ENCODE measurements around the gene JOSD2. TPM values are rescaled to one million over a fixed set of nuclear protein-coding genes. Genes with fewer than 3 reads are reported as not detected.

The JOSD2 gene
- total RNA-seq, 4 donors from 2014 or later = 8.5 to 25.0 (median 21.2) TPM

DNA sequence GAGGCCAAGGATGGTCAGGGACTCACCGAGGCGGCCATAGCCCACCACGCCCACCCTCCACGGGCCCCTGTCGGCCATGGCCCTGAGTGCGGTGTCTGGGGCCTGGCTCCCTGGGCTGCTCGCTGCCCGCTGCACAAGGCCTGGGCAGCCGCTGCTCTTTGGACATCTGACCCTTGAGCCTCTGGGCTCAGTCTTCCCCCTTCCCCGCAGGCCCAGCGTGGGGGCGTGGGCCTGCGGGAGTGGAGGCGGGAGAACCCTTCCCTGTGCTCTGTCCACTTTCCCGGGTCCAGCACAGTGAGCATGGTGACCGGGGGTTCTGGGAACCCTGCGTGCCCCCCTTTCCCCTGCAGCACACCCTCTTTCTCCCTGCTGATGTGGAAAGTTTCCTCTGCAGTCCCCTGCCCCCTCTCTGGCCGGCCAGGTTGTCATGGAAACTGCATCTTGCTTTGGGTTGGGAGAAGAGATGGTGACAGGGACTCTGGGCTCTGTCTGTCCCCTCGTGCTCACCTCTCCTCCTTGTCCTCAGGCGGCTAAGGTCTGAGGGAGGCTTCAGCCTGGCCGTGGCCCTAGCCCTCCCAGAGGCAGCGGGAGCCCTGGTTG is 2.9 kb upstream of the JOSD2 start, which contains the start of gene ASPDH:
ASPDH (minus strand) TSS at position 168 of the 600 bp plus-strand sequence; CDS start at position 78, 90 bp downstream.
- no peak for DNase-seq (ENCODE audit: low spot score in 2 of 2)
- intact Hi-C loops (cut with DNase I; ENCODE audit: low total_unique reads) = no loop called here
- no peak for TF ChIP-seq POLR2A (IDR thresholded peaks at IDR 0.05)
- TF ChIP-seq, protein P1, sequence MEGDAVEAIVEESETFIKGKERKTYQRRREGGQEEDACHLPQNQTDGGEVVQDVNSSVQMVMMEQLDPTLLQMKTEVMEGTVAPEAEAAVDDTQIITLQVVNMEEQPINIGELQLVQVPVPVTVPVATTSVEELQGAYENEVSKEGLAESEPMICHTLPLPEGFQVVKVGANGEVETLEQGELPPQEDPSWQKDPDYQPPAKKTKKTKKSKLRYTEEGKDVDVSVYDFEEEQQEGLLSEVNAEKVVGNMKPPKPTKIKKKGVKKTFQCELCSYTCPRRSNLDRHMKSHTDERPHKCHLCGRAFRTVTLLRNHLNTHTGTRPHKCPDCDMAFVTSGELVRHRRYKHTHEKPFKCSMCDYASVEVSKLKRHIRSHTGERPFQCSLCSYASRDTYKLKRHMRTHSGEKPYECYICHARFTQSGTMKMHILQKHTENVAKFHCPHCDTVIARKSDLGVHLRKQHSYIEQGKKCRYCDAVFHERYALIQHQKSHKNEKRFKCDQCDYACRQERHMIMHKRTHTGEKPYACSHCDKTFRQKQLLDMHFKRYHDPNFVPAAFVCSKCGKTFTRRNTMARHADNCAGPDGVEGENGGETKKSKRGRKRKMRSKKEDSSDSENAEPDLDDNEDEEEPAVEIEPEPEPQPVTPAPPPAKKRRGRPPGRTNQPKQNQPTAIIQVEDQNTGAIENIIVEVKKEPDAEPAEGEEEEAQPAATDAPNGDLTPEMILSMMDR (IDR thresholded peaks at IDR 0.05) = no peak
- 47 to 53% methylated on average over 20 to 21 of the region's 22 CpGs for WGBS, 2 donors
- no peak within 1 kb of the TSS for H3K4me3 ChIP-seq (ENCODE audit: low read depth, poor library complexity, severe bottlenecking)

- no peak for TF ChIP-seq POLR2A (IDR thresholded peaks at IDR 0.05)
- TF ChIP-seq, protein P1 (IDR thresholded peaks at IDR 0.05) = no peak
- no peak for DNase-seq (ENCODE audit: low spot score in 2 of 2)
- H3K4me3 ChIP-seq (ENCODE audit: low read depth, poor library complexity, severe bottlenecking) = no peak overlapping the region
- 53 to 63% methylated on average over 12 of the region's 12 CpGs for WGBS, 2 donors
- intact Hi-C loops (cut with DNase I; ENCODE audit: low total_unique reads) = no loop called here
Measured at GRCh38 chr19:50512999-50513745, 2.2 kb upstream of the JOSD2 start.

GRCh38 chr19:50512112-50512998 is 1.4 kb upstream of the JOSD2 start:
- TF ChIP-seq, protein P1 (IDR thresholded peaks at IDR 0.05) = no peak
- no peak for TF ChIP-seq POLR2A (IDR thresholded peaks at IDR 0.05)
- no peak overlapping the region for H3K4me3 ChIP-seq (ENCODE audit: low read depth, poor library complexity, severe bottlenecking)
- DNase-seq (ENCODE audit: low spot score in 2 of 2) = no peak
- WGBS, 2 donors = 85 to 86% methylated on average over 31 to 36 of the region's 36 CpGs
- intact Hi-C loops (cut with DNase I; ENCODE audit: low total_unique reads) = no loop called here

DNA sequence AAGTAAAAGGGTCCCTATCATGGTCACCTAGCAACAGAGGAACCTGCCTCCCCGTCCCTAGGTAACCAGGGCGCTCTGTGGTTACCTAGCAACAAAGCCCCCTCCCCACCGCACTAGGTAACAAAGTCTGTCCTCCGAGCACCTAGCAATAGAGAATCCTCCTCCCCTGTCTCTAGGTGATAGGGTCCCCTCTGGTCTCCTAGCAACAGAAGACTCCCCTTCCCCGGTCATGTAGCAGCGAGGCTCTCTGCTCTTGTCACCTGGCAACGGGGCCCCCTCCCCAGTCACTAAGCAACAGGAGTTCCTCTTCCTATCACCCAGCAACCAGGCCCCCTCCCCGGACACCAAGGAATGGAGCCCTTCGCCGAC is 307 bp downstream of the JOSD2 start:
- intact Hi-C loops (cut with DNase I; ENCODE audit: low total_unique reads) = no loop called here
- no peak for DNase-seq (ENCODE audit: low spot score in 2 of 2)
- TF ChIP-seq, protein P1 (IDR thresholded peaks at IDR 0.05) = no peak
- no peak for TF ChIP-seq POLR2A (IDR thresholded peaks at IDR 0.05)
- WGBS, 2 donors = 4 to 5% methylated on average over 9 to 10 of the region's 10 CpGs
- H3K4me3 ChIP-seq (ENCODE audit: low read depth, poor library complexity, severe bottlenecking) = peak overlapping the region; percentile 37

DNA sequence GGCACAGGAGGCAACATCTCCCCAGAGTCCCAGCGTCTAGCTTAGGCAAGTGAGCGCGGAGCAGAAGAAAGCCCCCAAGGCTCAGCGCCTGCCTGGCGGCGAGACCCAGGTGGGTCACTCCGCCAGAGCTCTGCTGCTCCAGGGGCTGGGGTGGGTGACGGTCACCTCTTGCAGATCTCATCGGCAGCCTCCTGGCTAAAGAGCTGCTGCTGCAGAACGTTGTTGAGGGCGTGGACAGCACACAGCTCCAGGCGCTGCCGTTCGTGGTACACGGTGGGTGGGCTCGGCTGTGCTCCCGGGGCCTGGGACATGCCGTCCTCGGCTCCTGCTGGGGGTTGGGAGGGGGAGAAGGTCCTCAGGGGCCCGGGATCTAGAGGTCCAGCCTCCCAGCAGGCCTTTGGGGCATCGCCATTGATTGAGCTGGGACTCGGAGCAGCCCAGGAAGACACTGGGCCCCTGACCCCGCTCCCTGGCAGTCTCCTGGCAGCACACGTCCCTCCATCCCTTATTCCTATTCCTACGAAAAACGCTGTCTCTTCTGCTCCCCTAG is 795 bp downstream of the JOSD2 start:
- DNase-seq (ENCODE audit: low spot score in 2 of 2) = no peak
- H3K4me3 ChIP-seq (ENCODE audit: low read depth, poor library complexity, severe bottlenecking) = peak overlapping the region; percentile 37
- TF ChIP-seq POLR2A (IDR thresholded peaks at IDR 0.05) = no peak
- TF ChIP-seq, protein P1 (IDR thresholded peaks at IDR 0.05) = no peak
- 50% methylated on average over 15 to 26 of the region's 26 CpGs for WGBS, 2 donors
- intact Hi-C loops (cut with DNase I; ENCODE audit: low total_unique reads) = no loop called here

Data from lower leg skin (tissue), 4 donors.